Activated CD8-positive, alpha-beta T cell treated with anti-CD3 and anti-CD28 coated beads for 36 hours (primary cell): ENCODE measurements around the gene DNAJC18. TPM values are rescaled to one million over a fixed set of nuclear protein-coding genes. Genes with fewer than 3 reads are reported as not detected.
A peak's percentile ranks its signal among the peaks of the same experiment; 100 is the strongest.

Experiments used
- ATAC-seq: fragments of 200-7000 bp; cut with Tn5 transposase; one replicate; pipeline ENCODE4 v1.10.0; 2021; ENCODE audit warnings: mild to moderate bottlenecking, moderate library complexity
- CTCF ChIA-PET: fragments of 350-600 bp; sonication (Branson Sonifier 250); formaldehyde crosslinking; loops from one replicate; lab custom pipeline; 2021; ENCODE audit warnings: antibody characterized with exemption; lab: Charles Lee
- POLR2A ChIA-PET: fragments of 350-600 bp; sonication (Branson Sonifier 250); formaldehyde crosslinking; loops from one replicate; lab custom pipeline; 2021; ENCODE audit warnings: antibody characterized with exemption; lab: Charles Lee
- DNase-seq: peaks from one replicate; pipeline ENCODE4 v3.0.0-alpha.2; 2020
- H3K27ac Mint-ChIP-seq: one replicate; pipeline ENCODE4 v1.8.0; 2021; ENCODE audit warnings: mild to moderate bottlenecking, mixed read lengths
- H3K27me3 Mint-ChIP-seq: one replicate; pipeline ENCODE4 v1.8.0; 2021; ENCODE audit warnings: mixed read lengths
- H3K36me3 Mint-ChIP-seq: one replicate; pipeline ENCODE4 v1.8.0; 2021; ENCODE audit warnings: low read depth, mixed read lengths
- H3K4me1 Mint-ChIP-seq: one replicate; pipeline ENCODE4 v1.8.0; 2021; ENCODE audit warnings: low read depth, mixed read lengths
- H3K4me3 Mint-ChIP-seq: one replicate; pipeline ENCODE4 v1.8.0; 2021; ENCODE audit warnings: mild to moderate bottlenecking, moderate library complexity, mixed read lengths
- H3K9me3 Mint-ChIP-seq: one replicate; pipeline ENCODE4 v1.8.0; 2021; ENCODE audit warnings: mixed read lengths
- CTCF ChIP-seq: fragments of 200-600 bp; IDR thresholded peaks from one replicate; pipeline ENCODE4 v1.8.0; 2022; ENCODE audit warnings: antibody characterized with exemption, mild to moderate bottlenecking
- intact Hi-C: fragments of 100-400 bp; cut with micrococcal nuclease; formaldehyde crosslinking; loops from one replicate; pipeline ENCODE4 v1.10.0; 2022
- total RNA-seq, 2 experiments: library from RNA; stranded (reverse); gene quantifications; one replicate each; pipeline ENCODE4 v1.2.3, GENCODE V29; 2021

The DNAJC18 gene
- total RNA-seq, 2 experiments from 2014 or later = 24.9 to 27.5 TPM

DNA sequence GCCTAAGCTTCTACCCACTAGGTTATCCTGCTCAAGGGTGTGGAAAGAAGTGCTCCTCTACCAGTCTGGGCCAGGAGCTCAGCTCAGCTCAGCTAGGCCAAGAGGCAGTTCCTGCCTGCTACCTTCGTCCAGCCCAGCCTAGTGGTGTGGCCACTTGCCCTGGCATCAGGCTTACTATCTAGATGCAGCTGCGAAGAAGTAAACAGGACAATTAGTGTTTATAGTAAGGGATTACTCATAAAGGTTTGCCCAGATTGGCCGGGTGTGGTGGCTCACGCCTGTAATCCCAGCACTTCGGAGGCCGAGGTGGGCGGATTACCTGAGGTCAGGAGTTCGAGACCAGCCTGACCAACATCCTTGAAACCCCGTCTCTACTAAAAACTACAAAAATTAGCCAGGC, 22.7 kb downstream of the DNAJC18 start:
- DNase-seq (no peak), ATAC-seq (no peak)
- no peak overlapping the region for H3K4me3 Mint-ChIP-seq
- no peaks in the 10 kb centered on the region for H3K27me3 Mint-ChIP-seq
- intact Hi-C loops = no loop called here
- ChIA-PET CTCF (interaction anchor here (1.1 to 13.9 kb wide), 5 partner anchors 14 to 108 kb away, joined by 3 to 444 read pairs (median 4); partner anchors contain the start of gene SPATA24), POLR2A (interaction anchor here (1.8 to 4.1 kb wide), 2 partner anchors 12 to 28 kb away, joined by 4 to 49 read pairs; partner anchors contain the start of gene SPATA24)
- peaks cover 45% of the 10 kb centered on the region for H3K4me1 Mint-ChIP-seq
- no peaks in the 10 kb centered on the region for H3K9me3 Mint-ChIP-seq
- TF ChIP-seq CTCF = no peak
- peaks cover 41% of the 10 kb centered on the region for H3K36me3 Mint-ChIP-seq
- H3K27ac Mint-ChIP-seq = peak overlapping the region; percentile 96

- peak overlapping the region; percentile 96 for H3K27ac Mint-ChIP-seq
- ATAC-seq = no peak
- H3K9me3 Mint-ChIP-seq = no peaks in the 10 kb centered on the region
- peaks cover 40% of the 10 kb centered on the region for H3K36me3 Mint-ChIP-seq
- no peak for DNase-seq
- H3K27me3 Mint-ChIP-seq = no peaks in the 10 kb centered on the region
- H3K4me1 Mint-ChIP-seq = peaks cover 45% of the 10 kb centered on the region
- peak overlapping the region; percentile 49 for H3K4me3 Mint-ChIP-seq
- POLR2A ChIA-PET = interaction anchor here (0.7 to 4.1 kb wide), 14 partner anchors 12 to 957 kb away, joined by 3 to 49 read pairs (median 4); partner anchors contain the start of genes PROB1, SPATA24 and UBE2D2
- intact Hi-C loops = no loop called here
- CTCF ChIA-PET = interaction anchor here (0.8 to 13.9 kb wide), 10 partner anchors 10 to 218 kb away, joined by 3 to 444 read pairs (median 4); partner anchors contain the start of genes PAIP2 and SPATA24
- TF ChIP-seq CTCF = no peak
Measured at GRCh38 chr5:139415869-139416268, 23.5 kb downstream of the DNAJC18 start.

DNA sequence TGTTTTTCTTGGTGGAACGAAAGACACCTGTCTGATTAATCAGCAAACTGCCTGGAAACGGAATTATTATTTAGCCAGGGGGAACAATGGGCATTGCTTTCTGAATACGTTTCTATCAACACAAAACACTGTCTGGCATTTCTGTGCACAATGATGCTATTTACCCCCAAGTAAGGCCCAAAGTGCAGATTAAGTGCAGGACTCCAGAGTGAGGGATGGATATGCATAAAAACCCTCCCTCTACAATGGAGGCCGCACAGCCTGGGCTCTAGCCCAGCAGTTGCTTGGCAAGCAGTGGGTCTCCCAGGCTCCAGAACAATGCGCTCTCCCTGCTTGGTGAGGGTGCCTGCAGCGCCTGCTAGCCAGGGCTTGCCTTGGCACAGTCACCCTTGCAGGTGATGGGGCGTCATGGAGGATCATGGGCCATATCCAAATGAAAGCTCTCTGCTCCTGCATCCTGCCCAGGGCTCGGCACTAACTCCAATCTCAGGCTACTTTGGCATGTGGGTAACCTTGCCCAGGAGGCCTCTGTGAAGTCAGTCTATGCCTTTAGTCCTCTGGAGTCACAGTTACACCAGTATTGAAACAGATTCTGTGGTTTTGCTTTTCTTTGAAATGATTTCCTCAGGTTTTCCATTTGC, 24.0 kb downstream of the DNAJC18 start:
- intact Hi-C loops = no loop called here
- no peak for TF ChIP-seq CTCF
- H3K27me3 Mint-ChIP-seq = no peaks in the 10 kb centered on the region
- peaks cover 45% of the 10 kb centered on the region for H3K4me1 Mint-ChIP-seq
- DNase-seq = peak; percentile 69
- H3K9me3 Mint-ChIP-seq = no peaks in the 10 kb centered on the region
- ChIA-PET POLR2A (interaction anchor here (0.7 to 4.1 kb wide), 17 partner anchors 11 to 957 kb away, joined by 3 to 49 read pairs (median 4); partner anchors contain the start of genes PROB1, SPATA24 and UBE2D2), CTCF (interaction anchor here (0.8 to 13.9 kb wide), 12 partner anchors 10 to 219 kb away, joined by 3 to 444 read pairs (median 4); partner anchors contain the start of genes PAIP2 and SPATA24)
- ATAC-seq = peak; percentile 82
- peak overlapping the region; percentile 96 for H3K27ac Mint-ChIP-seq
- H3K36me3 Mint-ChIP-seq = peaks cover 39% of the 10 kb centered on the region
- H3K4me3 Mint-ChIP-seq = peak overlapping the region; percentile 49

GRCh38 chr5:139414581-139415130, 24.7 kb downstream of the DNAJC18 start:
- ChIA-PET CTCF (interaction anchor here (1.2 to 13.9 kb wide), 9 partner anchors 8 to 102 kb away, joined by 3 to 444 read pairs (median 4); partner anchors contain the start of genes PAIP2 and SPATA24), POLR2A (interaction anchor here (0.9 to 4.1 kb wide), 11 partner anchors 10 to 333 kb away, joined by 3 to 49 read pairs (median 3); partner anchors contain the start of genes SMIM33, SPATA24 and UBE2D2)
- Mint-ChIP-seq H3K4me1 (peaks cover 45% of the 10 kb centered on the region), H3K4me3 (peak overlapping the region; percentile 49), H3K9me3 (no peaks in the 10 kb centered on the region), H3K27ac (peak overlapping the region; percentile 96), H3K36me3 (peaks cover 32% of the 10 kb centered on the region), H3K27me3 (no peaks in the 10 kb centered on the region)
- intact Hi-C loops = no loop called here
- ATAC-seq = peak; percentile 47
- TF ChIP-seq CTCF = no peak
- peak; percentile 55 for DNase-seq
